Heart right ventricle (tissue), 16 donors: ENCODE data around the gene CFAP119. TPM values are rescaled to one million over a fixed set of nuclear protein-coding genes. Genes with fewer than 3 reads are reported as not detected.

Experiments used
- ATAC-seq, 8 donors: fragments of 200-7000 bp; cut with Tn5 transposase; one replicate each; pipeline ENCODE4 v1.9.1; 2020; ENCODE audit warnings: mild to moderate bottlenecking in 8 of 8, moderate library complexity in 8 of 8, moderate number of reproducible peaks in 1 of 8
- DNase-seq, 2 donors: peaks; one replicate each; pipeline ENCODE4 v3.0.0-alpha.2; 2020
- H3K27ac ChIP-seq, 10 donors: fragments of 200-600 bp; sonication (generic) in 2 of 10; one replicate each; pipeline versions ENCODE4 v1.5.0 to v1.8.0; 2020 to 2022; ENCODE audit warnings: mild to moderate bottlenecking in 3 of 10
- H3K27me3 ChIP-seq, 7 donors: fragments of 200-600 bp; one replicate each; pipeline ENCODE4 v1.8.0; 2021 to 2022; ENCODE audit warnings: mild to moderate bottlenecking in 2 of 7
- H3K36me3 ChIP-seq, 9 donors: fragments of 200-600 bp; sonication (generic) in 1 of 9; one replicate each; pipeline versions ENCODE4 v1.5.0 to v1.8.0; 2020 to 2022; ENCODE audit warnings: mild to moderate bottlenecking in 2 of 9
- H3K4me1 ChIP-seq, 9 donors: fragments of 200-600 bp; sonication (generic) in 1 of 9; one replicate each; pipeline versions ENCODE4 v1.5.0 to v1.8.0; 2020 to 2022; ENCODE audit warnings: mild to moderate bottlenecking in 4 of 9
- H3K4me3 ChIP-seq, 10 donors: fragments of 200-600 bp; sonication (generic) in 2 of 10; one replicate each; pipeline versions ENCODE4 v1.5.0 to v1.8.0; 2020 to 2022; ENCODE audit warnings: mild to moderate bottlenecking in 7 of 10, moderate library complexity in 2 of 10
- H3K9me3 ChIP-seq, 11 donors: fragments of 200-600 bp in 10 of 11; sonication (generic) in 2 of 11; one replicate each; pipeline versions ENCODE4 v1.5.0 to v1.8.0; 2013 to 2022; ENCODE audit warnings: mild to moderate bottlenecking in 2 of 11, control low read depth in 1 of 11, moderate library complexity in 1 of 11
- CTCF ChIP-seq, 9 donors: fragments of 200-600 bp; sonication (generic) in 2 of 9; IDR thresholded peaks; one replicate each; pipeline versions ENCODE4 v1.5.0 to v1.8.0; 2021 to 2022; ENCODE audit warnings: antibody characterized with exemption in 9 of 9, mild to moderate bottlenecking in 5 of 9, moderate library complexity in 1 of 9
- WGBS, 2 donors: extraction: QIAGEN DNeasy Blood & Tissue Kit; methylation state at CpG; one replicate each; pipeline ENCODE4 v1.1.7; 2013; ENCODE audit warnings: inconsistent platforms in 1 of 2; 5-methylcytosine and 5-hydroxymethylcytosine counted together
- intact Hi-C, 10 donors: fragments of 100-400 bp; cut with DNase I; formaldehyde crosslinking; loops; one replicate each; pipeline versions ENCODE4 v1.11.1 to v1.14.2; 2022
- polyA plus RNA-seq, 2 donors: library from polyadenylated mRNA; stranded (reverse); fragments of 200-250 nt; gene quantifications; one replicate each; pipeline ENCODE4 v1.2.3, GENCODE V29; 2013
- total RNA-seq, 10 donors: library from RNA; stranded (reverse); fragmentation: NEBNext Ultra II Directional in 3 of 10; extraction: Animal tissue kit (Norgen Biotek cat#: 25700) in 3 of 10; gene quantifications; one replicate each; pipeline versions ENCODE4 v1.2.1 to v1.2.4, GENCODE V29; 2021 to 2023
- donor health status: Arrhythmogenic right ventricular cardiomyopathy.
- donor health status: ischemic (EF 13 %, LVEDD 7.1; RV severe dilation, severe dysfunction).
- donor health status: healthy with polysubstance abuse.
- donor health status: DM: no; HTN: yes; CAD: no.
- donor health status: DM: no; HTN: no; CAD: no.
- donor health status: ischemic (EF 25% LVEDD 6.9; RV normal size, moderate dysfunction).
- donor health status: ischemic (EF 25% LVEDD 5.7; RV mildly dilated, moderate dysfunction).
- donor health status: healthy.
- donor health status: DM: yes; HTN: yes; CAD: no.
- donor health status: Ischemic cardiomyopathy.
- donor health status: ischemic (EF 35%, LVEDD 5.7; RV mildly dilated, moderate dysfunction).
- donor health status: nonischemic (EF 11% LVEDD 7.7; RV severe dilation, severe dysfunction).
- donor health status: DM: yes; HTN: yes; CAD: no.
- donor health status: PGD.
- donor health status: ischemic (EF 29% LVEDD 5.4; RV normal size, mild dysfunction).
- donor health status: nonischemic (EF 23%, LVEDD 6.1; RV moderate dilation, normal function).

Gene CFAP119
- total and polyA plus RNA-seq, 12 donors, result 0.44 to 2.3 (median 1.1) TPM

GRCh38 chr16:30760001-30760559, 1.8 kb downstream of the CFAP119 start:
- Histone ChIP-seq H3K4me3 (peak overlapping the region in 1 of 10 donors; percentile 13), H3K36me3 (peaks cover 0 to 65% (median 13%) of the 10 kb centered on the region in 9 donors), H3K27ac (peak overlapping the region in 1 of 10 donors; percentile 91), H3K4me1 (peaks cover 11 to 55% (median 31%) of the 10 kb centered on the region in 9 donors), H3K9me3 (no peaks in the 10 kb centered on the region), H3K27me3 (no peaks in the 10 kb centered on the region)
- WGBS, 2 donors, result 91% methylated on average over 7 of the region's 7 CpGs
- TF ChIP-seq CTCF (IDR thresholded peaks at IDR 0.05), result no peak
- intact Hi-C loops, result loop anchor here in 1 of 10 donors (10.0 kb wide), 1 partner anchor 55 kb away; no protein-coding TSS in a partner anchor
- DNase-seq (no peak), ATAC-seq (no peak)

- Histone ChIP-seq H3K4me3 (peak overlapping the region in 1 of 10 donors; percentile 13), H3K27ac (peak overlapping the region in 4 of 10 donors; percentile 3 to 91 (median 30)), H3K27me3 (no peaks in the 10 kb centered on the region), H3K9me3 (no peaks in the 10 kb centered on the region), H3K4me1 (peaks cover 11 to 55% (median 25%) of the 10 kb centered on the region in 9 donors), H3K36me3 (peaks cover 0 to 65% (median 8%) of the 10 kb centered on the region in 9 donors)
- 86 to 92% methylated on average over 10 of the region's 10 CpGs for WGBS, 2 donors
- intact Hi-C loops, result no loop called here
- no peak for ATAC-seq
- DNase-seq, result no peak
- TF ChIP-seq CTCF (IDR thresholded peaks at IDR 0.05), result no peak
Measured at GRCh38 chr16:30758988-30759491, 2.8 kb downstream of the CFAP119 start.

- no peak for ATAC-seq
- 86 to 88% methylated on average over 7 of the region's 7 CpGs for WGBS, 2 donors
Measured at GRCh38 chr16:30757316-30757715, 4.5 kb downstream of the CFAP119 start.

GRCh38 chr16:30756781-30757100, 5.1 kb downstream of the CFAP119 start:
- Histone ChIP-seq H3K9me3 (no peaks in the 10 kb centered on the region), H3K27me3 (no peaks in the 10 kb centered on the region), H3K4me3 (no peak overlapping the region), H3K27ac (no peak overlapping the region), H3K4me1 (peaks cover 0 to 39% (median 10%) of the 10 kb centered on the region in 9 donors), H3K36me3 (peaks cover 0 to 75% (median 17%) of the 10 kb centered on the region in 9 donors)
- TF ChIP-seq CTCF (IDR thresholded peaks at IDR 0.05), result no peak
- WGBS, 2 donors, result 96 to 98% methylated on average over 13 of the region's 13 CpGs
- intact Hi-C loops, result no loop called here
- ATAC-seq, result no peak
- DNase-seq, result no peak

More at GRCh38 chr16:30757316-30757715, 4.5 kb downstream of the CFAP119 start:
- Histone ChIP-seq H3K9me3 (no peaks in the 10 kb centered on the region), H3K4me1 (peaks cover 0 to 39% (median 10%) of the 10 kb centered on the region in 9 donors), H3K27me3 (no peaks in the 10 kb centered on the region), H3K27ac (no peak overlapping the region), H3K4me3 (no peak overlapping the region), H3K36me3 (peaks cover 0 to 69% (median 17%) of the 10 kb centered on the region in 9 donors)
- DNase-seq, result no peak
- TF ChIP-seq CTCF (IDR thresholded peaks at IDR 0.05), result no peak
- intact Hi-C loops, result no loop called here
